Neural crest cell (in vitro differentiated cells): ENCODE measurements around the gene RNH1. TPM values are rescaled to one million over a fixed set of nuclear protein-coding genes. Genes with fewer than 3 reads are reported as not detected.
A peak's percentile ranks its signal among the peaks of the same experiment; 100 is the strongest.

Experiments used
- DNase-seq: peaks from one replicate; pipeline ENCODE4 v3.0.0; 2021; ENCODE audit warnings: low read depth, mixed read lengths, low spot score
- H3K27ac Mint-ChIP-seq: one replicate; pipeline ENCODE4 v1.8.0; 2021; ENCODE audit warnings: mild to moderate bottlenecking, mixed read lengths; ENCODE audit not compliant: unreplicated experiment
- H3K27me3 Mint-ChIP-seq: 2 replicates; pipeline ENCODE4 v1.8.0; 2021; ENCODE audit warnings: low read depth, mild to moderate bottlenecking, mixed read lengths
- H3K36me3 Mint-ChIP-seq: 2 replicates; pipeline ENCODE4 v1.8.0; 2021; ENCODE audit warnings: low read depth, mild to moderate bottlenecking, mixed read lengths
- H3K4me1 Mint-ChIP-seq: 2 replicates; pipeline ENCODE4 v1.8.0; 2021; ENCODE audit warnings: mixed read lengths
- H3K4me3 Mint-ChIP-seq: one replicate; pipeline ENCODE4 v1.8.0; 2021; ENCODE audit warnings: mild to moderate bottlenecking, mixed read lengths
- H3K9me3 Mint-ChIP-seq: 2 replicates; pipeline ENCODE4 v1.8.0; 2021; ENCODE audit warnings: mixed read lengths
- total RNA-seq: library from RNA; stranded (reverse); gene quantifications from 2 replicates; pipeline ENCODE4 v1.2.1, GENCODE V29; 2021
- TF ChIP-seq, protein P1 (sequence below): fragments of 200-600 bp; sonication (generic); conservative IDR thresholded peaks from 2 replicates; pipeline ENCODE4 v1.5.0; 2021; ENCODE audit warnings: antibody characterized with exemption, mild to moderate bottlenecking

Gene RNH1
- total RNA-seq, 1 donor from 2014 or later: 71.1 TPM

DNA sequence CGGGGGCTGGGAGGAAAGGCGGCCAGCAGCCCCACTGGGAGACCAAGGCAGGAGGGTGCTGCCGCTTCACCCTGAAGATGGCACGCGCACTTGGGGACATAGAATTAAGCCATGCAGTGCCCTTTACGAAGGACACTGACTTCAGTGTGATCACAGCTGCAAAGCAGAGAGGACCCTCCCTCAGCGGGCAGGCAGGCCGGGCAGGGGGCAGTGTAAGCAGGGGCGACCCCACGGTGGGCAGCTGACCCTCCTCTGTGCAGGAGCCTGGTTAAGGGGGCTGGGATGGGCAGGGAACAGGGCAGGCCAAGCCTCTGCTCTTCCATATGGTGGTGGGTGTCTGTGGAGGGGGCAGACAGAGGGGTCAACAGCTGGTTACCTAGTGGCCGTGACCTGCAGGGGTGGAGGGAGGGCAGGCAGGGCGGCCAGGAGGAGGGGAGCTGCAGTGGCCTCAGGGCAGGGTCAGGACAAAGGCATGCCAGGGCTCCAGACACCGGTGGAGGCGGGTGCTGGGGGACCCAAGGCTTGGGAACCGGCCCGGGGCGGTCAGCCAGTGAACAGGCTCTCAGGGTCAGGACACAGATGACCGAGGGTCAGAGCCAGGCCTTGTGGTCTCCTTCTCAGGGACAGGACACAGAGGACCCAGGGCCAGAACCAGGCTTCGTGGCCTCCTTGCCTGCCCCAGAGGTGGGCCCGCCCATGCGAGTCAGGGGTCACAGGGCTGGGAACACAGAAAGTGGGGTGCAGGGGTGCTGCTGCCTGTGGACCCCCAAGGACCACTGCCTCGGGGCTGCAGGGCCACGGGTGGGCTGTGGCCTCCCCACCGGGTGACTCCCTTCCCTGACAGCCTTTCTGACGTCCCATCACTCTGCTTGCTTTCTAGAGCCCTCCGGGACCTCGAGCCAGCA is 46.3 kb upstream of the RNH1 start:
- Mint-ChIP-seq H3K27ac (no peak overlapping the region), H3K36me3 (no peaks in the 10 kb centered on the region), H3K27me3 (peaks cover 35% of the 10 kb centered on the region), H3K9me3 (no peaks in the 10 kb centered on the region), H3K4me3 (peak overlapping the region; percentile 38), H3K4me1 (no peaks in the 10 kb centered on the region)
- DNase-seq: no peak
- TF ChIP-seq, protein P1, sequence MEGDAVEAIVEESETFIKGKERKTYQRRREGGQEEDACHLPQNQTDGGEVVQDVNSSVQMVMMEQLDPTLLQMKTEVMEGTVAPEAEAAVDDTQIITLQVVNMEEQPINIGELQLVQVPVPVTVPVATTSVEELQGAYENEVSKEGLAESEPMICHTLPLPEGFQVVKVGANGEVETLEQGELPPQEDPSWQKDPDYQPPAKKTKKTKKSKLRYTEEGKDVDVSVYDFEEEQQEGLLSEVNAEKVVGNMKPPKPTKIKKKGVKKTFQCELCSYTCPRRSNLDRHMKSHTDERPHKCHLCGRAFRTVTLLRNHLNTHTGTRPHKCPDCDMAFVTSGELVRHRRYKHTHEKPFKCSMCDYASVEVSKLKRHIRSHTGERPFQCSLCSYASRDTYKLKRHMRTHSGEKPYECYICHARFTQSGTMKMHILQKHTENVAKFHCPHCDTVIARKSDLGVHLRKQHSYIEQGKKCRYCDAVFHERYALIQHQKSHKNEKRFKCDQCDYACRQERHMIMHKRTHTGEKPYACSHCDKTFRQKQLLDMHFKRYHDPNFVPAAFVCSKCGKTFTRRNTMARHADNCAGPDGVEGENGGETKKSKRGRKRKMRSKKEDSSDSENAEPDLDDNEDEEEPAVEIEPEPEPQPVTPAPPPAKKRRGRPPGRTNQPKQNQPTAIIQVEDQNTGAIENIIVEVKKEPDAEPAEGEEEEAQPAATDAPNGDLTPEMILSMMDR: no peak

DNA sequence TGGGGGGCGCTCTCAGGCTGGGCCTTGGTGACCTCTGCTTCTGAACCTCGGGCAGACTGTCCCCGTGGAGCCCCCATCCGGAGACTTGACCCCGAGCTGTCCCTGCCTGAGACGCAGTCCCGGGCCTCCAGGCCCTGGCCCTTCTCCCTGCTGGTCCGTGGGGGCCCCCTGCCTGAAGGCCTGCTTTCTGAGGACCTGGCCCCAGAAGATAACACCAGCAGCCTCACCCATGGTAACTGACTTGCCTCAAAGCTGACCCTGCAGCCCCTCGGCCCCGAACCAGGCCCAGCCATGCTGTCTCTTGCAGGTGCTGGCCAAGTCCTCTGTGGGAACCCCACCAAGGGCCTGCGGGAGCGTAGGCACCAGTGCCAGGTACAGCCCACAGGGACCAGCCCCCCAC is 44.6 kb upstream of the RNH1 start:
- H3K27ac Mint-ChIP-seq: no peak overlapping the region
- TF ChIP-seq, protein P1: no peak
- peaks cover 18% of the 10 kb centered on the region for H3K27me3 Mint-ChIP-seq
- no peaks in the 10 kb centered on the region for H3K4me1 Mint-ChIP-seq
- no peak for DNase-seq
- H3K4me3 Mint-ChIP-seq: no peak overlapping the region
- no peaks in the 10 kb centered on the region for H3K36me3 Mint-ChIP-seq
- no peaks in the 10 kb centered on the region for H3K9me3 Mint-ChIP-seq

DNA sequence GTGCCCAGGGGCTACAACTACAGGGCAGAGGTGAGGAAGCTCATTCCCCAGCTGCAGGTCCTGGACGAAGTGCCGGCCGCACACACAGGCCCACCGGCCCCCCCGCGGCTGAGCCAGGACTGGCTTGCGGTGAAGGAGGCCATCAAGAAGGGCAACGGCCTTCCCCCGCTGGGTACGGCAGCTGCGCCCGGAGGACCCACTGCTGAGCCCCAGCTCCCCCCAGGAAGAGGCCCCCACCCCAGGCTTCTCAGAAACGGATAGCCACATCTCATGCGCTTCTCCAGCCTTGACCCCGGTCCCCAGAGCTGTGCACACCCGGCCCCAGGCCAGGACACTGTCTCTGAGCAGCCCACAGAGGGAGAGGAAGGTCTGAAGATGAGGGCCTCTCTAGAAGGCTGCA is 44.1 kb upstream of the RNH1 start:
- H3K4me1 Mint-ChIP-seq: no peaks in the 10 kb centered on the region
- no peaks in the 10 kb centered on the region for H3K9me3 Mint-ChIP-seq
- no peak overlapping the region for H3K27ac Mint-ChIP-seq
- TF ChIP-seq, protein P1: no peak
- no peak overlapping the region for H3K4me3 Mint-ChIP-seq
- H3K27me3 Mint-ChIP-seq: peaks cover 13% of the 10 kb centered on the region
- no peaks in the 10 kb centered on the region for H3K36me3 Mint-ChIP-seq
- DNase-seq: no peak

DNA sequence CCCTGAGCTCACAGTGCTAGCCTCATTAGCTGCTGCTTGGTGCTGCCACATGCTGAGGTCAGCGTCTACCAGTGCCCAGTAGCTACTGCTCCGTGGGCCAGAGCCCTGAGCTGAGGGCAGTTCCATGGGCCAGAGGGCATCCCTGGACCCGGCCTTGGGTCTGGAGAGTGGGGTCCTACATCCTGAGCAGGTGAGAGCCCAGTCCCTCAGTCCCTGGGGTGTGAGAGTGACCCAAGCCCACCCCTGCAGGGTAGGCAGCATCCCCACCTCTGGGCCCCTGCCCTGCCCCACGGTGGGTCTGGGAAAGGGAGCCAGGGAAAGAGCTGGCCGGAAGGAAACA is 43.7 kb upstream of the RNH1 start:
- Mint-ChIP-seq H3K4me3 (no peak overlapping the region), H3K9me3 (no peaks in the 10 kb centered on the region), H3K27me3 (peaks cover 12% of the 10 kb centered on the region), H3K27ac (no peak overlapping the region), H3K4me1 (no peaks in the 10 kb centered on the region), H3K36me3 (no peaks in the 10 kb centered on the region)
- DNase-seq: no peak
- TF ChIP-seq, protein P1: no peak

DNA sequence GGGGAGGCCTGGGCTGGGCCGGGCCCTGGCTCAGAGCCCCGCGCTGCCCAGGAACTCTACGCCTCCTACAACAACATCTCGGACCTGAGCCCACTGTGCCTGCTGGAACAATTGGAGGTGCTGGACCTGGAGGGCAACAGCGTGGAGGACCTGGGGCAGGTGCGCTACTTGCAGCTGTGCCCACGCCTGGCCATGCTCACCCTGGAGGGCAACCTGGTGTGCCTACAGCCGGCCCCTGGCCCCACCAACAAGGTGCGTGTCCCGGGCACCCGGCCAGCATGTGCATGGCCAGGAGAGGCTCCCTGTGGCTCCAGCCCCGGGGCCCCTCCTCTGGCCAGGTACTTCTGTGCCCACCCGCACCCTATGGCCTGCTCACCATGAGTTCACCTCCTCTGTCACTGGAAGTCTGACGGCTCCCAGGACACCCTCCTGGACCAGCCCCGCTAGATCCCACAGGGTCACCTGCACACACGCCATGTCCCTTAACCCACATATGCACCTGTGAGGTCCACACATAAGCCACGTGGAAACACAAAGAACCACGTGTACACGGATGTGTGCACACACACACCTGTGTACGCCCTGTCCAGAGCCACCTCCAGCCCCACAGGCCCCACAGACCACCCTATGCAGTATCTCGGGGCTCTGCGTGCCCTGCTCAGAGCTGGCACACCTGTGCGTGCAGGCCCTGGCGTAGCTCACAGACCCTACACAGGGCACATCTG is 43.1 kb upstream of the RNH1 start:
- Mint-ChIP-seq H3K27ac (no peak overlapping the region), H3K27me3 (peaks cover 11% of the 10 kb centered on the region), H3K36me3 (no peaks in the 10 kb centered on the region), H3K4me3 (no peak overlapping the region), H3K4me1 (no peaks in the 10 kb centered on the region), H3K9me3 (no peaks in the 10 kb centered on the region)
- TF ChIP-seq, protein P1: no peak
- no peak for DNase-seq
